Measurements from ENCODE around the gene USP7.
"Not testable (repeated sequence)": the region's sequence is repeated elsewhere in the genome, so short reads cannot be mapped to it uniquely, and the experiment has no call there.

USP7 gene

GRCh38 chr16:8963821-8964441, at the start of gene USP7:
Gene USP7 (minus strand): TSS chr16:8963906. CDS start chr16:8963285, 621 bp downstream.
- DNase-seq (ENCODE audit: low read depth in 2 of 3, low spot score in 1 of 3), result peak; percentile 82 to 91 (median 88)

- no peak for DNase-seq (ENCODE audit: low read depth in 2 of 3, low spot score in 1 of 3)
Measured at GRCh38 chr16:9013508-9013864, 49.8 kb upstream of the USP7 start.

GRCh38 chr16:9012848-9013507, 49.3 kb upstream of the USP7 start:
- DNase-seq (ENCODE audit: low read depth in 2 of 3, low spot score in 1 of 3), result no peak

GRCh38 chr16:9012330-9012729, 48.6 kb upstream of the USP7 start:
- DNase-seq (ENCODE audit: low read depth in 2 of 3, low spot score in 1 of 3), result no peak

- DNase-seq (ENCODE audit: low read depth in 2 of 3, low spot score in 1 of 3), result peak; percentile 53 to 62 (median 55)
Measured at GRCh38 chr16:9008601-9009260, 45.0 kb upstream of the USP7 start.

- no peak for DNase-seq (ENCODE audit: low read depth in 2 of 3, low spot score in 1 of 3)
Measured at GRCh38 chr16:9007177-9007794, 43.6 kb upstream of the USP7 start.

- DNase-seq (ENCODE audit: low read depth in 2 of 3, low spot score in 1 of 3), result no peak
Measured at GRCh38 chr16:9004183-9004582, 40.5 kb upstream of the USP7 start.

GRCh38 chr16:9003763-9004162, 40.1 kb upstream of the USP7 start:
- DNase-seq (ENCODE audit: low read depth in 2 of 3, low spot score in 1 of 3), result no peak

GRCh38 chr16:9003322-9003721, 39.6 kb upstream of the USP7 start:
- DNase-seq (ENCODE audit: low read depth in 2 of 3, low spot score in 1 of 3), result no peak

GRCh38 chr16:9002042-9002441, 38.3 kb upstream of the USP7 start:
- DNase-seq (ENCODE audit: low read depth in 2 of 3, low spot score in 1 of 3), result no peak

GRCh38 chr16:9000664-9001063, 37.0 kb upstream of the USP7 start:
- DNase-seq (ENCODE audit: low read depth in 2 of 3, low spot score in 1 of 3), result no peak

- DNase-seq (ENCODE audit: low read depth in 2 of 3, low spot score in 1 of 3), result no peak
Measured at GRCh38 chr16:8999800-9000199, 36.1 kb upstream of the USP7 start.

GRCh38 chr16:8998108-8998507, 34.4 kb upstream of the USP7 start:
- DNase-seq (ENCODE audit: low read depth in 2 of 3, low spot score in 1 of 3), result no peak

GRCh38 chr16:8996891-8997290, 33.2 kb upstream of the USP7 start:
- no peak for DNase-seq (ENCODE audit: low read depth in 2 of 3, low spot score in 1 of 3)

GRCh38 chr16:8990445-8990844, 26.7 kb upstream of the USP7 start:
- DNase-seq (ENCODE audit: low read depth in 2 of 3, low spot score in 1 of 3), result no peak

- DNase-seq (ENCODE audit: low read depth in 2 of 3, low spot score in 1 of 3), result no peak
Measured at GRCh38 chr16:8989099-8989878, 25.6 kb upstream of the USP7 start.

- no peak for DNase-seq (ENCODE audit: low read depth in 2 of 3, low spot score in 1 of 3)
Measured at GRCh38 chr16:8986818-8987191, 23.1 kb upstream of the USP7 start.

GRCh38 chr16:8986111-8986510, 22.4 kb upstream of the USP7 start:
- no peak for DNase-seq (ENCODE audit: low read depth in 2 of 3, low spot score in 1 of 3)

GRCh38 chr16:8982816-8983215, 19.1 kb upstream of the USP7 start:
- DNase-seq (ENCODE audit: low read depth in 2 of 3, low spot score in 1 of 3), result no peak

GRCh38 chr16:8981901-8982300, 18.2 kb upstream of the USP7 start:
- DNase-seq (ENCODE audit: low read depth in 2 of 3, low spot score in 1 of 3), result not testable (repeated sequence)

- DNase-seq (ENCODE audit: low read depth in 2 of 3, low spot score in 1 of 3), result not testable (repeated sequence)
Measured at GRCh38 chr16:8976189-8976588, 12.5 kb upstream of the USP7 start.
